ENCODE measurements around the gene AUTS2.

DNA sequence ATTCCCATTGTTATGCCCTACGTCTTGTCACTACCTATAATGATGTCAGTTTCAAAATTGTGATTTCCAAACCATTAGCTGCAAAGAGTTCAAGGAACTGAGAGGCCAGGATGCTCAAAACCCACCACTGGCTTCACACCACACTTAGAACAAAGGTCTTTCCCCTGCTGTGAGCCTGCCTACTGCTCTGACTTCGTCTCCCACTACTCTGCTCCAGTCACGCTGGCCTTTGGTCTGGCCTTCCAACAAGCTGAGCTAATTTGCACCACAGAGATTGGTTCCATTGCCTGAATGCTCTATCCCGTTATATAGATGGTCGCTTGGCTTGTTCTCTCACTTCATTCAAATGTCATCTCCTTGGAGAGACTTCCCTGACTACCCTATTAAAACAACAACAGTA is 961.5 kb downstream of the AUTS2 start:
- TF ChIP-seq, protein P1, sequence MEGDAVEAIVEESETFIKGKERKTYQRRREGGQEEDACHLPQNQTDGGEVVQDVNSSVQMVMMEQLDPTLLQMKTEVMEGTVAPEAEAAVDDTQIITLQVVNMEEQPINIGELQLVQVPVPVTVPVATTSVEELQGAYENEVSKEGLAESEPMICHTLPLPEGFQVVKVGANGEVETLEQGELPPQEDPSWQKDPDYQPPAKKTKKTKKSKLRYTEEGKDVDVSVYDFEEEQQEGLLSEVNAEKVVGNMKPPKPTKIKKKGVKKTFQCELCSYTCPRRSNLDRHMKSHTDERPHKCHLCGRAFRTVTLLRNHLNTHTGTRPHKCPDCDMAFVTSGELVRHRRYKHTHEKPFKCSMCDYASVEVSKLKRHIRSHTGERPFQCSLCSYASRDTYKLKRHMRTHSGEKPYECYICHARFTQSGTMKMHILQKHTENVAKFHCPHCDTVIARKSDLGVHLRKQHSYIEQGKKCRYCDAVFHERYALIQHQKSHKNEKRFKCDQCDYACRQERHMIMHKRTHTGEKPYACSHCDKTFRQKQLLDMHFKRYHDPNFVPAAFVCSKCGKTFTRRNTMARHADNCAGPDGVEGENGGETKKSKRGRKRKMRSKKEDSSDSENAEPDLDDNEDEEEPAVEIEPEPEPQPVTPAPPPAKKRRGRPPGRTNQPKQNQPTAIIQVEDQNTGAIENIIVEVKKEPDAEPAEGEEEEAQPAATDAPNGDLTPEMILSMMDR (conservative IDR thresholded peaks at IDR 0.05 in 1 of 2, IDR thresholded peaks at IDR 0.05 in 1 of 2; ENCODE audit: low read depth in 1 of 2, low read length in 2 of 2), result no peak
- no peak for TF ChIP-seq EZH2 (IDR thresholded peaks at IDR 0.05; ENCODE audit: low read length, missing control alignments)
